PC-9 (cell line): Measurements from ENCODE around the gene DRAXIN. TPM values are rescaled to one million over a fixed set of nuclear protein-coding genes. Genes with fewer than 3 reads are reported as not detected.

Experiments
- BruUV-seq: library from RNA; stranded (reverse); fragments of 400-500 nt; replicated peaks from 2 replicates; lab custom pipeline; 2021; lab: Mats Ljungman, UMichigan
- CTCF ChIA-PET: fragments of 300-600 bp; sonication (Branson Sonifier 250); formaldehyde crosslinking; loops from one replicate; lab custom pipeline; 2022; ENCODE audit warnings: antibody characterized with exemption; lab: Charles Lee
- POLR2A ChIA-PET: fragments of 300-600 bp; sonication (Branson Sonifier 250); formaldehyde crosslinking; loops from one replicate; lab custom pipeline; 2022; ENCODE audit warnings: antibody characterized with exemption; ENCODE audit not compliant: unreplicated experiment; lab: Charles Lee
- DNase-seq, 2 experiments: peaks; one replicate each; pipeline versions ENCODE4 v3.0.0 to v3.0.0-alpha.2; 2015 to 2022; ENCODE audit warnings: mixed read lengths in 1 of 2
- H2AFZ ChIP-seq: fragments of 200-600 bp; sonication (generic); 2 replicates; pipeline ENCODE4 v1.8.1; 2017; ENCODE audit warnings: antibody characterized with exemption
- H3F3A ChIP-seq: fragments of 200-600 bp; sonication (generic); 2 replicates; pipeline ENCODE4 v1.8.1; 2017; ENCODE audit warnings: antibody characterized with exemption, mild to moderate bottlenecking, low read depth; ENCODE audit not compliant: insufficient read depth
- H3K27ac ChIP-seq: fragments of 200-600 bp; sonication (generic); 2 replicates; pipeline ENCODE4 v1.6.1; 2016; ENCODE audit warnings: mixed run types
- H3K27me3 ChIP-seq: fragments of 200-600 bp; sonication (generic); 2 replicates; pipeline ENCODE4 v1.6.1; 2016; ENCODE audit warnings: low read depth, mixed run types; ENCODE audit not compliant: insufficient read depth
- H3K36me3 ChIP-seq: fragments of 200-600 bp; sonication (generic); 2 replicates; pipeline ENCODE4 v1.6.1; 2016; ENCODE audit warnings: low read depth, mixed run types
- H3K4me1 ChIP-seq: fragments of 200-600 bp; sonication (generic); replicated peaks from 2 replicates; pipeline ENCODE4 v1.6.1; 2016; ENCODE audit warnings: mixed run types; ENCODE audit not compliant: insufficient read depth
- H3K4me2 ChIP-seq: fragments of 200-600 bp; sonication (generic); 2 replicates; pipeline ENCODE4 v1.6.1; 2017; ENCODE audit warnings: mixed run types
- H3K4me3 ChIP-seq: fragments of 200-600 bp; sonication (generic); 2 replicates; pipeline ENCODE4 v1.6.1; 2016; ENCODE audit warnings: mixed run types
- H3K79me2 ChIP-seq: fragments of 200-600 bp; sonication (generic); 2 replicates; pipeline ENCODE4 v1.6.1; 2017; ENCODE audit warnings: low read depth, mixed run types
- H3K9me2 ChIP-seq: fragments of 200-600 bp; sonication (generic); 2 replicates; pipeline ENCODE4 v1.8.1; 2017; ENCODE audit warnings: mild to moderate bottlenecking; ENCODE audit not compliant: insufficient read depth
- H3K9me3 ChIP-seq: fragments of 200-600 bp; sonication (generic); 2 replicates; pipeline ENCODE4 v1.8.1; 2016; ENCODE audit warnings: low read depth; ENCODE audit not compliant: insufficient read depth
- H4K20me1 ChIP-seq: fragments of 200-600 bp; sonication (generic); 2 replicates; pipeline ENCODE4 v1.8.1; 2017; ENCODE audit not compliant: insufficient read depth
- EZH2 ChIP-seq: fragments of 200-600 bp; sonication (generic); IDR thresholded peaks from 2 replicates; pipeline ENCODE4 v1.8.0; 2017; ENCODE audit warnings: antibody characterized with exemption, low read depth
- intact Hi-C: fragments of 100-400 bp; cut with micrococcal nuclease; formaldehyde crosslinking; loops from one replicate; pipeline ENCODE4 v1.10.0; 2022; ENCODE audit not compliant: unreplicated experiment
- total RNA-seq: library from RNA; stranded (reverse); gene quantifications from 2 replicates; pipeline ENCODE4 v1.2.3, GENCODE V29; 2021
- TF ChIP-seq, protein P1 (sequence below): fragments of 200-600 bp; sonication (generic); conservative IDR thresholded peaks from 2 replicates; pipeline ENCODE4 v1.6.1; 2017; ENCODE audit warnings: mixed run types, antibody characterized with exemption, mild to moderate bottlenecking, moderate library complexity

DRAXIN gene
- total RNA-seq, 1 experiment from 2014 or later: not detected

DNA sequence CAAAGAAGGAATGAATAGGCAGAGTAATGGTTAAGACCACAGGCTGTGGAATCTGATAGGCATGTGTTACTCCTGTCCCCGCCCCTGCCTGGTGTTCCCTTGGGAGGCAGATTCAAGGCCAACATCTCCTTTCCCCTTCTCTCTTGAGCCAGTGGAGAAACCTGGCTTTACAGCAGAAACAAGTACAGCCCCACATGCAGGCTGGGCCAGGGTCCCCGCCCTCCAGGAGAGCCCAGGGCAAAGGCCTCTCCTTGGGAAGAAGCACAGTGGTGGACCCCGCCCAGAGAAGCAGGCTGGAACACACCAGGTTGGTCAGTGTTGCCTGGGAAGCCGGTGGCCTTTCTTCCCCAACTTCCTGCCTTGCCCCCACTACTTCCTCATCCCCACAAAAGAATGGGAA is 77.3 kb downstream of the DRAXIN start:
- Histone ChIP-seq H3K4me2 (no peak overlapping the region), H2AFZ (no peak overlapping the region), H3K79me2 (no peaks in the 10 kb centered on the region), H3K4me1 (no peaks in the 10 kb centered on the region), H3K9me2 (no peaks in the 10 kb centered on the region), H3K36me3 (no peaks in the 10 kb centered on the region), H3K4me3 (no peak overlapping the region), H3K27me3 (no peaks in the 10 kb centered on the region), H4K20me1 (no peaks in the 10 kb centered on the region), H3K9me3 (no peaks in the 10 kb centered on the region), H3K27ac (no peak overlapping the region), H3F3A (no peaks in the 10 kb centered on the region)
- TF ChIP-seq, protein P1, sequence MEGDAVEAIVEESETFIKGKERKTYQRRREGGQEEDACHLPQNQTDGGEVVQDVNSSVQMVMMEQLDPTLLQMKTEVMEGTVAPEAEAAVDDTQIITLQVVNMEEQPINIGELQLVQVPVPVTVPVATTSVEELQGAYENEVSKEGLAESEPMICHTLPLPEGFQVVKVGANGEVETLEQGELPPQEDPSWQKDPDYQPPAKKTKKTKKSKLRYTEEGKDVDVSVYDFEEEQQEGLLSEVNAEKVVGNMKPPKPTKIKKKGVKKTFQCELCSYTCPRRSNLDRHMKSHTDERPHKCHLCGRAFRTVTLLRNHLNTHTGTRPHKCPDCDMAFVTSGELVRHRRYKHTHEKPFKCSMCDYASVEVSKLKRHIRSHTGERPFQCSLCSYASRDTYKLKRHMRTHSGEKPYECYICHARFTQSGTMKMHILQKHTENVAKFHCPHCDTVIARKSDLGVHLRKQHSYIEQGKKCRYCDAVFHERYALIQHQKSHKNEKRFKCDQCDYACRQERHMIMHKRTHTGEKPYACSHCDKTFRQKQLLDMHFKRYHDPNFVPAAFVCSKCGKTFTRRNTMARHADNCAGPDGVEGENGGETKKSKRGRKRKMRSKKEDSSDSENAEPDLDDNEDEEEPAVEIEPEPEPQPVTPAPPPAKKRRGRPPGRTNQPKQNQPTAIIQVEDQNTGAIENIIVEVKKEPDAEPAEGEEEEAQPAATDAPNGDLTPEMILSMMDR: no peak
- TF ChIP-seq EZH2: no peak
- intact Hi-C loops: no loop called here
- BruUV-seq: no TSS peak
- ChIA-PET CTCF (no interaction called here), POLR2A (interaction anchor here (0.6 kb wide), 1 partner anchor 496 kb away, joined by 4 read pairs; no protein-coding TSS in a partner anchor)
- DNase-seq: no peak

DNA sequence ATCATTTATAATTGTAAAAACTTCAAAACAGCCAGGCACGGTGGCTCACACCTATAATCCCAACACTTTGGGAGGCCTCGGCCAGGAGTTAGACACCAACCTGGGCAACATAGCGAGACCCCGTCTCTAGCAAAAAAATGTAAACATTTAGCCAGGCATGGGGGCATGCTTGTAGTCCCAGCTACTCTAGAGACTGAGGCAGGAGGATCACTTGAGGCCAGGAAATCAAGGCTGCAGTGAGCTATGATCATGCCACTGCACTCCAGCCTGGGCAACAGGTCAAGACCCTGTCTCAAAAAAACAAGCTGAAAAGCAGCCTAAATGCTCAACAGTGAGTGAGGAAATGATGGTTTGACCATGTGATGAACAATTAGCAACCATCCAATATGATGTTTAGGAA is 77.8 kb downstream of the DRAXIN start:
- H3K79me2 ChIP-seq: no peaks in the 10 kb centered on the region
- no peak overlapping the region for H3K4me2 ChIP-seq
- CTCF ChIA-PET: no interaction called here
- no peaks in the 10 kb centered on the region for H3K27me3 ChIP-seq
- no peaks in the 10 kb centered on the region for H3K4me1 ChIP-seq
- intact Hi-C loops: no loop called here
- no peak overlapping the region for H3K27ac ChIP-seq
- no TSS peak for BruUV-seq
- H3K9me3 ChIP-seq: no peaks in the 10 kb centered on the region
- no peak for DNase-seq
- H3K36me3 ChIP-seq: no peaks in the 10 kb centered on the region
- H3K4me3 ChIP-seq: no peak overlapping the region
- TF ChIP-seq EZH2: no peak
- TF ChIP-seq, protein P1: no peak
- H4K20me1 ChIP-seq: no peaks in the 10 kb centered on the region
- H2AFZ ChIP-seq: no peak overlapping the region
- no peaks in the 10 kb centered on the region for H3K9me2 ChIP-seq
- no peaks in the 10 kb centered on the region for H3F3A ChIP-seq
- POLR2A ChIA-PET: no interaction called here

DNA sequence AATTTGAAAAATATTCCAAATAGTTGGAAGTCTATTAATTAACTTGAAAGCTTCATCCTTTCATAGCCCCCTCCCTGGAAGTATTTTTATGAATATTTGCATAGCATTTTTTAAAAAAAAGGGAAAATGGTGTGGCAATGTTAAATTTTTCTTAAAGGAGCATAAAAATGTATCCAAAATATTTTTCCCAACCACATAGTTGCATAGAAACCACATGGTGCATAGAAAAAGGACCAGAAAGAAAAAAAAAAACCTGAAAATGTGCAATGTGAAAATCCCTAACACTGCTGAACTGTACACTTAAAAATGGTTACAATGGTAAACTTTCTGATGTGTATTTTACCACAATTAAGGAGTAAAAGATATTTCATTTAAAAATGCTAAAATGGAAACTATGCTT is 78.5 kb downstream of the DRAXIN start:
- intact Hi-C loops: no loop called here
- H2AFZ ChIP-seq: no peak overlapping the region
- ChIA-PET POLR2A (interaction anchor here (0.7 kb wide), 1 partner anchor 165 kb away, joined by 8 read pairs; the partner anchor contains the start of gene PLOD1), CTCF (no interaction called here)
- H3K4me2 ChIP-seq: no peak overlapping the region
- no peaks in the 10 kb centered on the region for H3K36me3 ChIP-seq
- H3K9me3 ChIP-seq: no peaks in the 10 kb centered on the region
- H4K20me1 ChIP-seq: no peaks in the 10 kb centered on the region
- H3K27me3 ChIP-seq: no peaks in the 10 kb centered on the region
- TF ChIP-seq, protein P1: no peak
- no peak overlapping the region for H3K27ac ChIP-seq
- no TSS peak for BruUV-seq
- H3K79me2 ChIP-seq: no peaks in the 10 kb centered on the region
- H3K9me2 ChIP-seq: no peaks in the 10 kb centered on the region
- H3F3A ChIP-seq: no peaks in the 10 kb centered on the region
- DNase-seq: no peak
- H3K4me1 ChIP-seq: no peaks in the 10 kb centered on the region
- H3K4me3 ChIP-seq: no peak overlapping the region
